GM21381 (cell line): ENCODE results near the gene OTUD4.
"Not testable (repeated sequence)": the region's sequence is repeated elsewhere in the genome, so short reads cannot be mapped to it uniquely, and the experiment has no call there.

Experiments used
- ATAC-seq: cut with Tn5 transposase; IDR thresholded peaks from one replicate; pipeline ENCODE4 v1.9.1; 2021; ENCODE audit warnings: mild to moderate bottlenecking, moderate library complexity; ENCODE audit not compliant: unreplicated experiment

The OTUD4 gene

GRCh38 chr4:145180298-145181090 lies at the start of gene OTUD4:
Gene OTUD4, minus strand, starts transcription at chr4:145180589. Its CDS starts 616 bp downstream, at chr4:145179973.
- ATAC-seq, result peak; percentile 76

GRCh38 chr4:145223228-145223627 lies 42.8 kb upstream of the OTUD4 start:
- not testable (repeated sequence) for ATAC-seq

- ATAC-seq, result not testable (repeated sequence)
These were observed 41.1 kb upstream of the OTUD4 start for GRCh38 chr4:145221529-145221928.

GRCh38 chr4:145219090-145219489 lies 38.7 kb upstream of the OTUD4 start:
- ATAC-seq, result no peak

- ATAC-seq, result peak; percentile 97
These were observed 37.9 kb upstream of the OTUD4 start for GRCh38 chr4:145218251-145218650.

- no peak for ATAC-seq
These were observed 37.0 kb upstream of the OTUD4 start for GRCh38 chr4:145217349-145217748.

- no peak for ATAC-seq
These were observed 36.1 kb upstream of the OTUD4 start for GRCh38 chr4:145216535-145216934.

GRCh38 chr4:145213245-145213644 lies 32.9 kb upstream of the OTUD4 start:
- ATAC-seq, result no peak

- no peak for ATAC-seq
These were observed 27.5 kb upstream of the OTUD4 start for GRCh38 chr4:145207934-145208333.

- no peak for ATAC-seq
These were observed 23.0 kb upstream of the OTUD4 start for GRCh38 chr4:145203410-145203809.

- ATAC-seq, result no peak
These were observed 20.0 kb upstream of the OTUD4 start for GRCh38 chr4:145200366-145200765.

- ATAC-seq, result no peak
These were observed 18.8 kb upstream of the OTUD4 start for GRCh38 chr4:145199051-145199716.

- no peak for ATAC-seq
These were observed 16.4 kb upstream of the OTUD4 start for GRCh38 chr4:145196747-145197146.

- peak; percentile 84 for ATAC-seq
These were observed 15.0 kb upstream of the OTUD4 start for GRCh38 chr4:145195167-145195952.

- no peak for ATAC-seq
These were observed 9.6 kb upstream of the OTUD4 start for GRCh38 chr4:145189981-145190380.

- peak; percentile 94 for ATAC-seq
These were observed 6.3 kb upstream of the OTUD4 start for GRCh38 chr4:145186729-145187128.

GRCh38 chr4:145183581-145183980 lies 3.2 kb upstream of the OTUD4 start:
- no peak for ATAC-seq

GRCh38 chr4:145183023-145183422 lies 2.6 kb upstream of the OTUD4 start:
- no peak for ATAC-seq

- no peak for ATAC-seq
These were observed 1.8 kb upstream of the OTUD4 start for GRCh38 chr4:145182222-145182621.

- no peak for ATAC-seq
These were observed 707 bp upstream of the OTUD4 start for GRCh38 chr4:145181091-145181501.

- ATAC-seq, result peak; percentile 18
These were observed 510 bp downstream of the OTUD4 start for GRCh38 chr4:145179861-145180297.
